WI38 (cell line): ENCODE measurements around the gene UQCRH.

Source experiments
- H3K4me3 ChIP-seq: 2 replicates; pipeline ENCODE4 v1.5.1; 2011; ENCODE audit warnings: low read depth, mild to moderate bottlenecking, control low read depth, low read length
- CTCF ChIP-seq: IDR thresholded peaks from 2 replicates; pipeline ENCODE4 v1.5.1; 2012; ENCODE audit warnings: low read depth, mild to moderate bottlenecking, control low read depth, low read length

UQCRH gene

GRCh38 chr1:46301406-46301807 lies 2.1 kb upstream of the UQCRH start:
- H3K4me3 ChIP-seq = peak overlapping the region; percentile 88
- no peak for TF ChIP-seq CTCF

- H3K4me3 ChIP-seq = peak overlapping the region; percentile 88
- TF ChIP-seq CTCF = no peak
These were observed 1.5 kb upstream of the UQCRH start for GRCh38 chr1:46301808-46302640.

GRCh38 chr1:46302641-46303037 lies 859 bp upstream of the UQCRH start:
- TF ChIP-seq CTCF = no peak
- H3K4me3 ChIP-seq = peak overlapping the region; percentile 88

- TF ChIP-seq CTCF = no peak
- H3K4me3 ChIP-seq = peak overlapping the region; percentile 88
These were observed 401 bp downstream of the UQCRH start for GRCh38 chr1:46303872-46304326.

GRCh38 chr1:46306159-46306530 lies 2.6 kb downstream of the UQCRH start:
- H3K4me3 ChIP-seq = no peak overlapping the region
- TF ChIP-seq CTCF = no peak

- no peak overlapping the region for H3K4me3 ChIP-seq
- no peak for TF ChIP-seq CTCF
These were observed 6.1 kb downstream of the UQCRH start for GRCh38 chr1:46309401-46310159.

GRCh38 chr1:46310321-46310720 lies 6.8 kb downstream of the UQCRH start:
- no peak for TF ChIP-seq CTCF
- H3K4me3 ChIP-seq = no peak overlapping the region
